ENCODE measurements around the gene CCL15. TPM values are rescaled to one million over a fixed set of nuclear protein-coding genes. Genes with fewer than 3 reads are reported as not detected.

Gene CCL15
- total and polyA plus RNA-seq, 4 donors = 8.8 to 27.8 (median 11.6) TPM

- 80% methylated on average over 7 of the region's 7 CpGs for WGBS
- Histone ChIP-seq H3K27me3 (ENCODE audit: control insufficient read depth in 4 of 4, insufficient read depth in 4 of 4, low read length in 3 of 4) (no peaks in the 10 kb centered on the region), H3K4me3 (ENCODE audit: low read depth in 1 of 3, low read length in 3 of 3) (no peak overlapping the region), H3K36me3 (ENCODE audit: control insufficient read depth in 4 of 4, insufficient read depth in 3 of 4, low read depth in 1 of 4, low read length in 3 of 4) (no peaks in the 10 kb centered on the region), H3K9me3 (ENCODE audit: control insufficient read depth in 4 of 4, low read length in 3 of 4) (no peaks in the 10 kb centered on the region), H3K4me1 (ENCODE audit: control insufficient read depth in 4 of 4, insufficient read depth in 4 of 4, low read length in 3 of 4) (no peaks in the 10 kb centered on the region), H3K9ac (ENCODE audit: low read depth in 1 of 2, low read length in 2 of 2) (no peak overlapping the region), H3K27ac (ENCODE audit: low read depth in 1 of 2, low read length in 2 of 2) (no peak overlapping the region)
- no peak for DNase-seq (ENCODE audit: low spot score)
- TF ChIP-seq HNF4A (conservative IDR thresholded peaks at IDR 0.05) (no peak), MAX (IDR thresholded peaks at IDR 0.05) (no peak), REST (IDR thresholded peaks at IDR 0.05) (no peak), NR2F2 (IDR thresholded peaks at IDR 0.05) (no peak), FOXA2 (IDR thresholded peaks at IDR 0.05) (no peak), YY1 (IDR thresholded peaks at IDR 0.05) (no peak), EGR1 (IDR thresholded peaks at IDR 0.05; ENCODE audit: low read depth in 2 of 2) (no peak), TAF1 (conservative IDR thresholded peaks at IDR 0.05) (no peak), HNF4G (IDR thresholded peaks at IDR 0.05) (no peak), ATF3 (IDR thresholded peaks at IDR 0.05) (no peak), RAD21 (IDR thresholded peaks at IDR 0.05) (no peak), RXRA (IDR thresholded peaks at IDR 0.05) (no peak), GABPA (IDR thresholded peaks at IDR 0.05 in 1 of 2, conservative IDR thresholded peaks at IDR 0.05 in 1 of 2) (no peak)
Observed at GRCh38 chr17:35948092-35948491, 53.3 kb downstream of the CCL15 start.

Other genes with a start within 250 kb of the CCL15 start
- gene GAS2L2, start 248.3 kb downstream of the CCL15 start, total RNA-seq = not detected
- gene GAS2L2, start 248.3 kb downstream of the CCL15 start, polyA plus RNA-seq = not detected
- gene C17orf50, start 240.7 kb downstream of the CCL15 start, total RNA-seq = not detected
- not detected for gene C17orf50, start 240.7 kb downstream of the CCL15 start, polyA plus RNA-seq
- gene MMP28, start 205.9 kb downstream of the CCL15 start, total RNA-seq = under 1 TPM; 0.59 to 0.75 TPM
- gene MMP28, start 205.9 kb downstream of the CCL15 start, polyA plus RNA-seq = under 1 TPM; 0.14 to 0.30 TPM
- 10 to 100 TPM; 68.9 to 75.0 TPM for gene TAF15, start 192.1 kb downstream of the CCL15 start, total RNA-seq
- gene TAF15, start 192.1 kb downstream of the CCL15 start, polyA plus RNA-seq = 10 to 100 TPM; 13.5 to 66.3 TPM
- gene HEATR9, start 132.7 kb downstream of the CCL15 start, total RNA-seq = under 1 TPM in 1 of 2 donors, not detected in 1; 0.08 TPM
- gene HEATR9, start 132.7 kb downstream of the CCL15 start, polyA plus RNA-seq = not detected
- 1 to 10 TPM; 1.7 to 2.2 TPM for gene CCL5, start 121.2 kb downstream of the CCL15 start, total RNA-seq
- 1 to 10 TPM; 2.9 to 4.7 TPM for gene CCL5, start 121.2 kb downstream of the CCL15 start, polyA plus RNA-seq
- gene RDM1, start 70.8 kb downstream of the CCL15 start, total RNA-seq = 1 to 10 TPM in 1 of 2 donors, not detected in 1; 1.9 TPM
- gene RDM1, start 70.8 kb downstream of the CCL15 start, polyA plus RNA-seq = under 1 TPM; 0.29 to 0.42 TPM
- not detected for gene LYZL6, start 57.8 kb downstream of the CCL15 start, total RNA-seq
- gene LYZL6, start 57.8 kb downstream of the CCL15 start, polyA plus RNA-seq = not detected
- gene CCL16, start 20.1 kb downstream of the CCL15 start, total RNA-seq = 10 to 100 TPM in 1 of 2 donors, under 1 TPM in 1; 0.65 to 22.3 TPM
- gene CCL16, start 20.1 kb downstream of the CCL15 start, polyA plus RNA-seq = 10 to 100 TPM in 1 of 2 donors, 1 to 10 TPM in 1; 8.1 to 21.7 TPM
- gene CCL14, start 14.8 kb downstream of the CCL15 start, total RNA-seq = 10 to 100 TPM in 1 of 2 donors, 1 to 10 TPM in 1; 1.9 to 11.6 TPM
- gene CCL14, start 14.8 kb downstream of the CCL15 start, polyA plus RNA-seq = 100 to 1,000 TPM in 1 of 2 donors, 10 to 100 TPM in 1; 68.7 to 124 TPM
- 1 to 10 TPM; 1.9 to 8.7 TPM for gene CCL23, start 16.4 kb upstream of the CCL15 start, total RNA-seq
- 10 to 100 TPM in 1 of 2 donors, 1 to 10 TPM in 1; 3.9 to 24.4 TPM for gene CCL23, start 16.4 kb upstream of the CCL15 start, polyA plus RNA-seq
- under 1 TPM in 1 of 2 donors, not detected in 1; 0.92 TPM for gene CCL18, start 62.7 kb upstream of the CCL15 start, total RNA-seq
- gene CCL18, start 62.7 kb upstream of the CCL15 start, polyA plus RNA-seq = under 1 TPM; 0.22 to 0.76 TPM
- gene CCL3, start 88.6 kb upstream of the CCL15 start, total RNA-seq = 1 to 10 TPM in 1 of 2 donors, under 1 TPM in 1; 0.92 to 5.6 TPM
- 1 to 10 TPM; 1.6 to 2.1 TPM for gene CCL3, start 88.6 kb upstream of the CCL15 start, polyA plus RNA-seq
- gene CCL4, start 102.3 kb upstream of the CCL15 start, total RNA-seq = 1 to 10 TPM; 1.7 to 4.6 TPM
- 1 to 10 TPM; 2.2 to 3.3 TPM for gene CCL4, start 102.3 kb upstream of the CCL15 start, polyA plus RNA-seq
- under 1 TPM; 0.42 to 0.56 TPM for gene TBC1D3B, start 175.1 kb upstream of the CCL15 start, total RNA-seq
- gene TBC1D3B, start 175.1 kb upstream of the CCL15 start, polyA plus RNA-seq = 1 to 10 TPM in 1 of 2 donors, under 1 TPM in 1; 0.66 to 1.8 TPM
- gene CCL3L1, start 195.2 kb upstream of the CCL15 start, total RNA-seq = under 1 TPM; 0.42 TPM
- gene CCL3L1, start 195.2 kb upstream of the CCL15 start, polyA plus RNA-seq = under 1 TPM; 0.15 to 0.21 TPM
- gene CCL4L2, start 209.5 kb upstream of the CCL15 start, total RNA-seq = 1 to 10 TPM in 1 of 2 donors, under 1 TPM in 1; 0.50 to 2.8 TPM
- gene CCL4L2, start 209.5 kb upstream of the CCL15 start, polyA plus RNA-seq = 1 to 10 TPM in 1 of 2 donors, under 1 TPM in 1; 0.83 to 1.3 TPM